HG02759 (cell line): ENCODE results near the gene DGKH.

Source experiments
- ATAC-seq: cut with Tn5 transposase; IDR thresholded peaks from one replicate; pipeline ENCODE4 v1.9.1; 2021; ENCODE audit warnings: mild to moderate bottlenecking, moderate library complexity; ENCODE audit not compliant: unreplicated experiment

Gene DGKH

DNA sequence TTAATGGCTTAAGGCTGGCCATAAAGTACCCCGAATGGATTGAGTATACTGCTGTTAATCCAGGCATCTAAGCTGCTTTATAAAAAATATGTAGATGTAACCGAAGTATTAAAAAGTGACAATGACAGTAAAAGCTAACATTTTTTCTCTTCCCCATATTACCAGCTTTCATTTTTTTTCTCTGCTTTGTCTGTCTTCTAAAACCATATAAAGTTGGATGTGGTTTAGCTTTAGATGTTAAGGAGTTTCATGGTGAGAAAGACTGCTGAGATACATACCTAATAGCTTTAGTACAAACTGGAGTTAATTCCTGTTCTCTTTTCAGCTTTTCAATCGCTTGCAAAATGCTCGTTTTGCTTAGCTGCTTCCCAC lies 224.3 kb downstream of the DGKH start:
- ATAC-seq: no peak

DNA sequence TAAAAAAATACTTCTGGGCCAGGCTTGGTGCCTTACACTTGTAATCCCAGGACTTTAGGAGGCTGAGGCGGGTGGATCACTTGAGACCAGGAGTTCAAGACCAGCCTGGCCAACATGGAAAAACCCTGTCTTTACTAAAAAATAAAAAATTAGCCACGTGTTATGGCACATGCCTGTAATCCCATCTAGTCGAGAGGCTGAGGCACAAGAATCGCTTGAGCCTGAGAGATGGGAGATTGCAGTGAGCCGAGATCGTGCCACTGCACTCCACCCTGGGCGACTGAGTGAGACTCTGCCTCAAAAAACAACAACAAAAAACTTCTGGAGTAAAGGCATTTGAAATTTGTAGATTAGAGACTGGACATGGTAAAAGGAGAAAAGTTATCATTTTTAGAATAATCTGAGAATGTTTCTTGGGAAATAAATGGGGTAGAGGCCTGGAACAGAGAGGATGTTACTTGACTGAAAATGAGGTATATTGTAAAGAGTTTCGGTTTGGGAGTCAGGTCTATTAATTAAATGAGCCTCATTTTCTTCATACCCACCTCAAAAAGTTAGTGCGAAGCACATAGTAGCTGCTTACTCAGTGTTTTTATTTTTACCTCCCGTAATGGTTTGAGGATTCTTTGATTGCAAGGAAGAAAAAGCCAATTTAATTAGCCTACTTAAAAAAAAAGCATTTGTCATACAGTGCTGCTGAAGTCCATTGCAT lies 226.1 kb downstream of the DGKH start:
- ATAC-seq: no peak

- ATAC-seq: peak; percentile 23
These were observed 226.6 kb downstream of the DGKH start for GRCh38 chr13:42275098-42275471.

DNA sequence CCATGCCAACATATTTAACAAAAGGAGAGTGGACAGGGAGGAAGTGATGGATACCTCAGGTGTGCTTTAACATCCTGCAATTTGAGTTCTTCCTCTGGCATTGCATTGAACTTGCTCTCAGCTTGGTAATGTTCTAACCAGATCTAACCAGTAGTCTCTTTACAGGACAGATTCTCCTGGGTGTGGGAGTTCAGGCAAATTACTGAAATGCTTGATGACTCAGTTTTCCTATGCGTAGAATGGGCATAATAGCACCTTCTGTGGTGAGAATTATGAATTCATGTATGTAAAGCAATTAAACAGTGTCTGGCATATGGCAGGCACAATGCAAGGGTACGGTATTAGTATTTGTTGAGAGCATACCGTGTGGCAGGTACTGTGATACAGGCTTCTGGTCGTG lies 227.1 kb downstream of the DGKH start:
- no peak for ATAC-seq

- ATAC-seq: no peak
These were observed 228.2 kb downstream of the DGKH start for GRCh38 chr13:42276683-42277082.

GRCh38 chr13:42277618-42278276 lies 229.3 kb downstream of the DGKH start:
- no peak for ATAC-seq

DNA sequence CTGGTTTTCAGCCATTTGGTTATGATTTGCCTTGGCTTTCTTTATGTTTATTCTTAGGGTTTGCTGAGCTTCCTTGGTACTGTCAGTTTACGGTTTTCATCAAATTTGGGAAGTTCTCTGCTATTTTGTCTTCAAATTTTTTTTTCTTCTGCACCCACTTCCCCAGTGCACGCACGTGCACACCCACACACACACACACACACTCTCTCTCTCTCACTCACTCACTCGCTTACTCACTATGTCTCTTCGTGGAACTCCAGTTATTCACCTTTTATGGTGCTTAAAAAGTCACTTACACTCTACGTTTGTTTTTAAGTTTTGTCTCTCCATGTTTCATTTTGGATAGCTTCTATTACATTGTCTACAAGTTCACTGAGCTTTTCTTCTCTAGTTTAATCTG lies 230.6 kb downstream of the DGKH start:
- ATAC-seq: no peak

- no peak for ATAC-seq
These were observed 231.5 kb downstream of the DGKH start for GRCh38 chr13:42279986-42280385.

GRCh38 chr13:42280537-42280936 lies 232.1 kb downstream of the DGKH start:
- ATAC-seq: no peak

DNA sequence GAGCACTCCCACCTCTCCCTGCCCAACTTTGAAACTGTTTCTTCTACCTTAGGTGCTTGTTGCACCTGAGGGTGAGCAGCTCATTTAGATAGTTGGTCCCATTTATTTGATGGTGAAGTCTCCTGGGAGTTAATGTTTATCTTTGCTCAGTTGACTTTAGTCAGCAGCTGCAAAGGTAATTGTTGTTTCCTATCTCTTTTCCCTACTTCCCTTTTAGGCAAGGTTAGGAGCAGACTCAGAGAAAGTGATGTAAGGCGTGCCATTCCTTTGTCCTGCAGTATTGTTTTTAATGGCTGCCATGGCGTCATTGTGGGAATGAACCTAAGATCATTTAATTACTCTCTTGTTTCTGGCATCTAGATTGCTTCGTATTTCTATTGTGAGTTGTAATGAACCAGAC lies 235.1 kb downstream of the DGKH start:
- no peak for ATAC-seq

GRCh38 chr13:42284068-42284467 lies 235.6 kb downstream of the DGKH start:
- no peak for ATAC-seq
